Cardiac septum (tissue), 1 donor: ENCODE measurements around the gene ENAH. TPM values are rescaled to one million over a fixed set of nuclear protein-coding genes. Genes with fewer than 3 reads are reported as not detected.
"Not testable (repeated sequence)": the region's sequence is repeated elsewhere in the genome, so short reads cannot be mapped to it uniquely, and the experiment has no call there.

ENCODE experiments used
- DNase-seq: peaks from one replicate; pipeline ENCODE4 v3.0.0-alpha.2; 2020; ENCODE audit warnings: low spot score
- intact Hi-C: fragments of 100-400 bp; cut with DNase I; formaldehyde crosslinking; loops from one replicate; pipeline ENCODE4 v1.14.0; 2022
- total RNA-seq: library from RNA; stranded (reverse); fragmentation: NEBNext Ultra II Directional; extraction: Animal tissue kit (Norgen Biotek cat#: 25700); gene quantifications from one replicate; pipeline ENCODE4 v1.2.1, GENCODE V29; 2021
- donor health status: DM: no; HTN: no; CAD: no.

The ENAH gene
- total RNA-seq, 1 donor from 2014 or later, result 195 TPM

GRCh38 chr1:225653463-225654276 is 747 bp upstream of the ENAH start:
- DNase-seq, result peak; percentile 85
- intact Hi-C loops, result loop anchor here (5.0 kb wide), 4 partner anchors 71 to 344 kb away; partner anchors contain the start of gene SDE2

GRCh38 chr1:225651872-225652728 is 823 bp downstream of the ENAH start:
- intact Hi-C loops, result loop anchor here (5.0 kb wide), 4 partner anchors 70 to 345 kb away; partner anchors contain the start of gene SDE2
- no peak for DNase-seq

DNA sequence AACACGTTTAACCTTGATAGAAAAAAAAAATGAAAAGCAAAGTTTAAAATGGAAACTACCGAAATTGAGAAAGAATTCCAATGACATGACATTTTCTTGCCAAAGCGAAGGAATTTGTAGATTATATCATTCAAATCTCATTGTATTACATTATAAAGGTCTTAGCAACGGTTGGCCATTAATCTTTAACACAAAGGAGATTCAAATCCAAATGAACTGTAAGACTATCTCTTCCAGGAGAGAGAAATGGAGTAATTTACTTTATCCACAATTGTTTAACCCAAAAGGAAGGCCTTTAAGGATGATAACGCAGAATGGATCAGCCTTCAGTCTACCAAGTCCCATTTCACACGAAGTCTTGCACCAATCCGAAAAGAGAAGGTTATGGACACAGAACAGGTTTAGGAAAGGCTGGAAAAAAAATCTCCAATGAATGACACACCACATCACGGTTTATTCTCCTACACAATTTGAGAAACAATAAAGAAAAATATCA is 1.5 kb downstream of the ENAH start:
- intact Hi-C loops, result loop anchor here (5.0 kb wide), 4 partner anchors 69 to 346 kb away; partner anchors contain the start of gene SDE2
- DNase-seq, result no peak

- DNase-seq, result no peak
- intact Hi-C loops, result loop anchor here (5.0 kb wide), 4 partner anchors 68 to 347 kb away; partner anchors contain the start of gene SDE2
Measured at GRCh38 chr1:225650179-225650578, 2.7 kb downstream of the ENAH start.

- DNase-seq, result no peak
Measured at GRCh38 chr1:225645194-225645895, 7.6 kb downstream of the ENAH start.

DNA sequence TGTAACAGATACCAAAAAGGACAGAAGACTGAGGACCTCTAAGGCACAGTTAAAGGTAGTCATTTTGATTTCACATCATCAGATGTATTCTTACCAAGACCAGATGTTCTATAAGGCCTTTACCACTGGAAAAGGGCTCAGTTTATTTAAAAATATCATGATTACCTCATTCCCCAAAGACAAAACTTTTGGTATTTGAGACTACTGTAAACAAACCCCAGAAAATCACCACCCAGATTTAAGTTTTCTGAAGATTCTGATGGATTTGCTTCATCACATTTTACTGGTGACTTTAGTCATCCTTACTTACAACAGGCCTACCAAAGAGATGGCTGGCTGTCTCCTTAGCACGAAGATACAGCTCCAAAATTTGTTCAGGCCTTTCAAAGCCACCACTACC is 8.3 kb downstream of the ENAH start:
- intact Hi-C loops, result no loop called here
- no peak for DNase-seq

More at GRCh38 chr1:225645194-225645895, 7.6 kb downstream of the ENAH start:
- intact Hi-C loops, result no loop called here

GRCh38 chr1:225642177-225642576 is 10.7 kb downstream of the ENAH start:
- DNase-seq, result no peak
- intact Hi-C loops, result no loop called here

- intact Hi-C loops, result no loop called here
- DNase-seq, result no peak
Measured at GRCh38 chr1:225638853-225639252, 14.1 kb downstream of the ENAH start.

DNA sequence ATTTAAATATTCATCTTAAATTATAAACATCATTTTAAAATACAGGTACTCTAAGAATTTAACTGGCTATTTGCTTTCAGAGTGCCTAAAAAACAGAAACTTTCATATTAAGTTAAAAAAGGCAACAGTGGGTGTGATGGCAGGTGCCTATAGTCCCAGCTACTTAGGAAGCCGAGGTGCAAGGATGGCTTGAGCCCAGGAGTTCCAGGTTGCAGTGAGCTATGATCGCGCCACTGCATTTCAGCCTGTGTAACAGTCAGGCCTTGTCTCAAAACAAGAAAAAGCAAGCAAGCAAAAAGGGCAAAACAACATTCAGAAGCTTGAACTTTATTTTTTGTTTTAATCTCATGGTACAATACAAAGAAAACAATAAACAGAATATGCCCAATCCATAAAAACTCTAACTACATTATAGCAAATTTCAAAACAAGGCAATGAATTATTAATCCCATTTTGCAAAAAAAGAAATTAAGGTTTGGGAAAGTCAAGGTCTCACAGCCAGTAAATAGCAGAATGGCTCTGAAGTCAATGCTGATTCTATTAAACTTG is 15.2 kb downstream of the ENAH start:
- no peak for DNase-seq
- intact Hi-C loops, result no loop called here

DNA sequence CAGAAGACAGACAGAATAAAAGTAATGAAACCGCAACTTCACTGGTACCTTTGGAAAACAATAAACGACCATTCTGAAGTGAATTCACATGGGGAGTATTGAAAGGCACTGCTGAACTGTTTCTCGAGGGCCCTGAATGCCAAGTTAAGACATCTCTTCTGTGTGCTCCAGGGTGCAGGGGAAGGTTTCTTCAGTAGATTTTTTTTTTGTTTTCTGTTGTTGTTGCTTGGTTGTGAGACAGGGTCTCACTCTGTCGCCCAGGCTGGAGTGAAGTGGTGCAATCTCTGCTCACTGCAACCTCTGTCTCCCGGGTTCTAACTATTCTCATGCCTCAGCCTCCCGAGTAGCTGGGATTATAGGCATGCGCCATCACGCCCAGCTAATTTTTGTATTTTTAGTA is 15.9 kb downstream of the ENAH start:
- intact Hi-C loops, DNase-seq: not testable (repeated sequence)

GRCh38 chr1:225635649-225636048 is 17.3 kb downstream of the ENAH start:
- DNase-seq, result no peak
- intact Hi-C loops, result no loop called here

- intact Hi-C loops, DNase-seq: not testable (repeated sequence)
Measured at GRCh38 chr1:225632836-225633235, 20.1 kb downstream of the ENAH start.

DNA sequence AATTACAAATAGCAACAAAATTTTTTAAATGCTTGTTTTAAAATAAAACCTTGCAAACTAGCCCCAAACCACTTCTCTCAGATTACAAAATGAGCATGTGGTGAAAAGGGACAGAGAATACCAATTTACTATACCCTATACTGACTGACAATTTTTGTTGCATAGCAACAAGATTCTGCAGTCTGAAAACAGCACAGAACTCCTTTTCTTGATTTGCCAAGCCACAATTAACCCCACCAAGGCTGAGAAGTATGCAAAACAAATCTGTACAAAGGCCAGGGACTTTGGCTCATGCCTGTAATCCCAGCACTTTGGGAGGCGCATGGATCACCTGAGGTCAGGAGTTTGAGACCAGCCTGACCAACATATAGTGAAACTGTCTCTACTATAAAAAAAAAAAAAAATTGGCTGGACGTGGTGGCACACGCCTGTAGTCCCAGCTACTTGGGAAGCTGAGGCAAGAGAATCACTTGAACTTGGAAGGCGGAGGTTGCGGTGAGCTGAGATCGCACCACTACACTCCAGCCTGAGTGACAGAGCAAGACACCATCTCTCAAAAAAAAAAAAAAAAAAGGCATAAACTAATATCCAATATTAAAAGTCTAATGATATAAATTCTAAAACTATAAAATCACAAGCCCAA is 21.8 kb downstream of the ENAH start:
- no peak for DNase-seq
- intact Hi-C loops, result no loop called here

GRCh38 chr1:225629483-225629882 is 23.4 kb downstream of the ENAH start:
- no peak for DNase-seq
- intact Hi-C loops, result no loop called here

DNA sequence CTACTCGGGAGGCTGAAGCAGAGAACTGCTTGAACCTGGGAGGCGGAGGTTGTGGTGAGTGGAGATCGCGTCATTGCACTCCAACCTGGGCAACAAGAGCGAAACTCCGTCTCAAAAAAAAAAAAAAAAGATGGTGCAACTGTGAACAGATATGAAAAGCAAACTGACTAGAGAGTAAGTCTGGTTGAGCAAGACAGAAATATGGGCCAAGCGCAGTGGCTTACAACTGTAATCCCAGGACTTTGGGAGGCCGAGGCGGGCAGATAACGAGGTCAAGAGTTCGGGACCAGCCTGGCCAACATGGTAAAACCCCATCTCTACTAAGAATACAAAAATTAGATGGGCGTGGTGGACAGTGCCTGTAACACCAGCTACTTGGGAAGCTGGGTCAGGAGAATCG is 24.1 kb downstream of the ENAH start:
- intact Hi-C loops, DNase-seq: not testable (repeated sequence)

- no peak for DNase-seq
- intact Hi-C loops, result no loop called here
Measured at GRCh38 chr1:225627304-225627947, 25.5 kb downstream of the ENAH start.

- DNase-seq, result no peak
- intact Hi-C loops, result no loop called here
Measured at GRCh38 chr1:225626698-225627097, 26.2 kb downstream of the ENAH start.

DNA sequence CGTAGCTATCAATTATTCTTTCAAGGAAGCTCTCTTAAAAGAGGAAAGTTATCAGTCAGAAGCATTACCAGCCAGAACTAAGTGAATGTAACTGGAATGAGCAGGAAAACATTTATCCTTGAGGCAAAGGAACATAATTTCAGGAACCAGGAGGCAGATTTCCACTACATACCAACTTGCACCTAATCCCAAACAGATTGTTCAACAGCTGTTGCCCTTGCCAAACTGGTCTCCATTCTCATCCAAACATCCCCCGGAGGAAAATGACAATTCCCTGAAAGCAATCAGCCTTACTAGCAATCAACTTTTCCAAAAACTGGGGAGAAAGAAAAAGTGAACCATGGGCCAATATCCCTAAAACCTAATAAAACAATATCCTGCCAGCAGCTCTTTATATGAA is 35.0 kb downstream of the ENAH start:
- intact Hi-C loops, result no loop called here
- no peak for DNase-seq
